PC-3 (cell line): ENCODE measurements around the gene AEBP1. TPM values are rescaled to one million over a fixed set of nuclear protein-coding genes. Genes with fewer than 3 reads are reported as not detected.

Experiments used
- ATAC-seq: fragments of 200-7000 bp; cut with Tn5 transposase; 2 replicates; pipeline ENCODE4 v1.9.1; 2020; ENCODE audit warnings: mild to moderate bottlenecking, moderate library complexity
- BruUV-seq: library from RNA; stranded (reverse); fragments of 400-500 nt; replicated peaks from 2 replicates; lab custom pipeline; 2021; lab: Mats Ljungman, UMichigan
- CTCF ChIA-PET: fragments of 300-600 bp; sonication (Branson Sonifier 250); formaldehyde crosslinking; loops from one replicate; lab custom pipeline; 2022; ENCODE audit warnings: antibody characterized with exemption; lab: Charles Lee
- POLR2A ChIA-PET: fragments of 300-600 bp; sonication (Branson Sonifier 250); formaldehyde crosslinking; loops from one replicate; lab custom pipeline; 2022; ENCODE audit warnings: antibody characterized with exemption; ENCODE audit not compliant: unreplicated experiment; lab: Charles Lee
- DNase-seq: peaks from one replicate; pipeline ENCODE4 v3.0.0-alpha.2; 2015
- H2AFZ ChIP-seq: fragments of 300-600 bp; sonication (generic); 2 replicates; pipeline ENCODE4 v1.6.0; 2016; ENCODE audit warnings: antibody characterized with exemption, low read length
- H3F3A ChIP-seq: fragments of 300-600 bp; sonication (generic); one replicate; pipeline ENCODE4 v1.6.0; 2017; ENCODE audit warnings: antibody characterized with exemption, low read length, control low read depth, mild to moderate bottlenecking; ENCODE audit not compliant: unreplicated experiment
- H3K27ac ChIP-seq: fragments of 300-600 bp; sonication (generic); 2 replicates; pipeline ENCODE4 v1.5.1; 2016; ENCODE audit warnings: mild to moderate bottlenecking, low read length
- H3K27me3 ChIP-seq: fragments of 300-600 bp; sonication (generic); 2 replicates; pipeline ENCODE4 v1.6.1; 2016; ENCODE audit warnings: low read length, mixed read lengths
- H3K36me3 ChIP-seq: fragments of 300-600 bp; sonication (generic); 2 replicates; pipeline ENCODE4 v1.6.1; 2016; ENCODE audit warnings: low read depth, mixed run types, low read length, mixed read lengths
- H3K4me1 ChIP-seq: fragments of 300-600 bp; sonication (generic); 2 replicates; pipeline ENCODE4 v1.5.1; 2016; ENCODE audit warnings: low read length; ENCODE audit not compliant: insufficient read depth
- H3K4me2 ChIP-seq: fragments of 300-600 bp; sonication (generic); 2 replicates; pipeline ENCODE4 v1.6.0; 2016; ENCODE audit warnings: low read length
- H3K4me3 ChIP-seq: fragments of 300-600 bp; sonication (generic); 2 replicates; pipeline ENCODE4 v1.5.1; 2016; ENCODE audit warnings: mild to moderate bottlenecking, low read length, mixed read lengths
- H3K79me2 ChIP-seq: fragments of 300-600 bp; sonication (generic); 2 replicates; pipeline ENCODE4 v1.6.1; 2017; ENCODE audit warnings: low read length, mixed read lengths
- H3K9ac ChIP-seq: fragments of 300-600 bp; sonication (generic); 2 replicates; pipeline ENCODE4 v1.6.0; 2016; ENCODE audit warnings: mild to moderate bottlenecking, low read length
- H3K9me2 ChIP-seq: fragments of 300-600 bp; sonication (generic); replicated peaks from 2 replicates; pipeline ENCODE4 v1.6.1; 2016; ENCODE audit warnings: mixed run types, low read length, mixed read lengths
- H3K9me3 ChIP-seq: fragments of 300-600 bp; sonication (generic); 2 replicates; pipeline ENCODE4 v1.6.1; 2016; ENCODE audit warnings: low read length, mixed read lengths
- H4K20me1 ChIP-seq: fragments of 300-600 bp; sonication (generic); 2 replicates; pipeline ENCODE4 v1.6.1; 2016; ENCODE audit warnings: low read length, mixed read lengths
- CTCF ChIP-seq: fragments of 300-600 bp; sonication (generic); conservative IDR thresholded peaks from 2 replicates; pipeline ENCODE4 v1.5.1; 2017; ENCODE audit warnings: antibody characterized with exemption, low read depth, mild to moderate bottlenecking, low read length
- EZH2 ChIP-seq: fragments of 300-600 bp; sonication (generic); IDR thresholded peaks from one replicate; pipeline ENCODE4 v1.6.1; 2017; ENCODE audit warnings: antibody characterized with exemption, mild to moderate bottlenecking, low read length; ENCODE audit not compliant: unreplicated experiment
- EZH2phosphoT487 ChIP-seq: fragments of 300-600 bp; sonication (generic); IDR thresholded peaks from 2 replicates; pipeline ENCODE4 v1.6.1; 2018; ENCODE audit warnings: mild to moderate bottlenecking, antibody characterized with exemption, low read length, borderline replicate concordance
- intact Hi-C: fragments of 100-400 bp; cut with micrococcal nuclease; formaldehyde crosslinking; loops from 2 replicates; pipeline ENCODE4 v1.9.0; 2023
- total RNA-seq: library from RNA; depleted of rRNA; stranded (reverse); fragments of >200 nt; gene quantifications from 2 replicates; pipeline ENCODE4 v1.2.3, GENCODE V29; 2014

Gene AEBP1
- total RNA-seq, 1 experiment from 2014 or later, result not detected

- H3K36me3 ChIP-seq, result no peaks in the 10 kb centered on the region
- no peaks in the 10 kb centered on the region for H3K9me3 ChIP-seq
- BruUV-seq, result no TSS peak
- DNase-seq, result no peak
- no peak overlapping the region for H3K27ac ChIP-seq
- H3K9me2 ChIP-seq, result no peaks in the 10 kb centered on the region
- no peak overlapping the region for H3K4me2 ChIP-seq
- H3K27me3 ChIP-seq, result no peaks in the 10 kb centered on the region
- no peaks in the 10 kb centered on the region for H3K79me2 ChIP-seq
- no peaks in the 10 kb centered on the region for H3F3A ChIP-seq
- intact Hi-C loops, result no loop called here
- no peaks in the 10 kb centered on the region for H3K4me1 ChIP-seq
- H3K9ac ChIP-seq, result no peak overlapping the region
- CTCF ChIA-PET, result no interaction called here
- no peaks in the 10 kb centered on the region for H4K20me1 ChIP-seq
- no peak overlapping the region for H3K4me3 ChIP-seq
- POLR2A ChIA-PET, result no interaction called here
- TF ChIP-seq EZH2phosphoT487 (no peak), EZH2 (no peak)
- no peak overlapping the region for H2AFZ ChIP-seq
- ATAC-seq, result no peak
These were observed 37.9 kb downstream of the AEBP1 start for GRCh38 chr7:44142028-44142427.

GRCh38 chr7:44143646-44144250 is 39.6 kb downstream of the AEBP1 start:
- no peaks in the 10 kb centered on the region for H3K36me3 ChIP-seq
- no peaks in the 10 kb centered on the region for H3K79me2 ChIP-seq
- intact Hi-C loops, result no loop called here
- H4K20me1 ChIP-seq, result no peaks in the 10 kb centered on the region
- H3K4me2 ChIP-seq, result no peak overlapping the region
- no peak overlapping the region for H2AFZ ChIP-seq
- no peak overlapping the region for H3K9ac ChIP-seq
- DNase-seq (no peak), ATAC-seq (no peak)
- POLR2A ChIA-PET, result no interaction called here
- no peaks in the 10 kb centered on the region for H3K27me3 ChIP-seq
- TF ChIP-seq EZH2phosphoT487 (no peak), CTCF (no peak), EZH2 (no peak)
- H3K9me2 ChIP-seq, result no peaks in the 10 kb centered on the region
- no peaks in the 10 kb centered on the region for H3K9me3 ChIP-seq
- CTCF ChIA-PET, result no interaction called here
- H3K4me1 ChIP-seq, result no peaks in the 10 kb centered on the region
- no TSS peak for BruUV-seq
- no peak overlapping the region for H3K4me3 ChIP-seq
- H3K27ac ChIP-seq, result no peak overlapping the region
- no peaks in the 10 kb centered on the region for H3F3A ChIP-seq

GRCh38 chr7:44144426-44144967 is 40.4 kb downstream of the AEBP1 start:
- Histone ChIP-seq H3K4me2 (no peak overlapping the region), H3K4me1 (no peaks in the 10 kb centered on the region), H3K36me3 (no peaks in the 10 kb centered on the region), H3K9me2 (no peaks in the 10 kb centered on the region), H2AFZ (no peak overlapping the region), H3K27me3 (no peaks in the 10 kb centered on the region), H3K79me2 (no peaks in the 10 kb centered on the region), H3K27ac (no peak overlapping the region), H4K20me1 (no peaks in the 10 kb centered on the region), H3F3A (no peaks in the 10 kb centered on the region), H3K9me3 (no peaks in the 10 kb centered on the region), H3K4me3 (no peak overlapping the region), H3K9ac (no peak overlapping the region)
- ATAC-seq (no peak), DNase-seq (no peak)
- TF ChIP-seq CTCF, result no peak
- TF ChIP-seq EZH2phosphoT487, result no peak
- no peak for TF ChIP-seq EZH2
- intact Hi-C loops, result no loop called here
- ChIA-PET CTCF (no interaction called here), POLR2A (no interaction called here)
- BruUV-seq, result no TSS peak
